WTC11 (cell line): Measurements from ENCODE around the gene COL11A1.

Experiments used
- JUN ChIP-seq: sonication (generic); formaldehyde crosslinking; IDR thresholded peaks from 2 replicates; pipeline ENCODE4 v1.8.0; 2023; ENCODE audit warnings: mild to moderate bottlenecking, missing genetic modification reagents
- NR3C1 ChIP-seq: sonication (generic); formaldehyde crosslinking; conservative IDR thresholded peaks from 2 replicates; pipeline ENCODE4 v1.8.1; 2023; ENCODE audit warnings: low read depth, mild to moderate bottlenecking, missing genetic modification reagents
- TF ChIP-seq, protein P1 (sequence below): fragments of 200-600 bp; IDR thresholded peaks from 2 replicates; pipeline ENCODE4 v1.8.0; 2022; ENCODE audit warnings: antibody characterized with exemption
- TF ChIP-seq, protein P2 (sequence below): sonication (generic); formaldehyde crosslinking; IDR thresholded peaks from 2 replicates; pipeline ENCODE4 v1.8.0; 2022; ENCODE audit warnings: mild to moderate bottlenecking, missing genetic modification reagents

- TF ChIP-seq, protein P1, sequence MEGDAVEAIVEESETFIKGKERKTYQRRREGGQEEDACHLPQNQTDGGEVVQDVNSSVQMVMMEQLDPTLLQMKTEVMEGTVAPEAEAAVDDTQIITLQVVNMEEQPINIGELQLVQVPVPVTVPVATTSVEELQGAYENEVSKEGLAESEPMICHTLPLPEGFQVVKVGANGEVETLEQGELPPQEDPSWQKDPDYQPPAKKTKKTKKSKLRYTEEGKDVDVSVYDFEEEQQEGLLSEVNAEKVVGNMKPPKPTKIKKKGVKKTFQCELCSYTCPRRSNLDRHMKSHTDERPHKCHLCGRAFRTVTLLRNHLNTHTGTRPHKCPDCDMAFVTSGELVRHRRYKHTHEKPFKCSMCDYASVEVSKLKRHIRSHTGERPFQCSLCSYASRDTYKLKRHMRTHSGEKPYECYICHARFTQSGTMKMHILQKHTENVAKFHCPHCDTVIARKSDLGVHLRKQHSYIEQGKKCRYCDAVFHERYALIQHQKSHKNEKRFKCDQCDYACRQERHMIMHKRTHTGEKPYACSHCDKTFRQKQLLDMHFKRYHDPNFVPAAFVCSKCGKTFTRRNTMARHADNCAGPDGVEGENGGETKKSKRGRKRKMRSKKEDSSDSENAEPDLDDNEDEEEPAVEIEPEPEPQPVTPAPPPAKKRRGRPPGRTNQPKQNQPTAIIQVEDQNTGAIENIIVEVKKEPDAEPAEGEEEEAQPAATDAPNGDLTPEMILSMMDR: no peak
- TF ChIP-seq JUN (CRISPR knock-in tag) (no peak), NR3C1 (CRISPR knock-in tag) (no peak)
- TF ChIP-seq, protein P2, sequence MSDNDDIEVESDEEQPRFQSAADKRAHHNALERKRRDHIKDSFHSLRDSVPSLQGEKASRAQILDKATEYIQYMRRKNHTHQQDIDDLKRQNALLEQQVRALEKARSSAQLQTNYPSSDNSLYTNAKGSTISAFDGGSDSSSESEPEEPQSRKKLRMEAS (CRISPR knock-in tag): no peak
Measured at GRCh38 chr1:102852613-102853012, 255.7 kb downstream of the COL11A1 start.
